ENCODE measurements around the gene CALHM1. TPM values are rescaled to one million over a fixed set of nuclear protein-coding genes. Genes with fewer than 3 reads are reported as not detected.
"Not testable (repeated sequence)": the region's sequence is repeated elsewhere in the genome, so short reads cannot be mapped to it uniquely, and the experiment has no call there.

The CALHM1 gene
- total and polyA plus RNA-seq, 4 donors = not detected

GRCh38 chr10:103490986-103491314, 32.2 kb upstream of the CALHM1 start:
- no peaks in the 10 kb centered on the region for H3K36me3 ChIP-seq (ENCODE audit: control insufficient read depth in 4 of 4, insufficient read depth in 4 of 4, low read length in 4 of 4)
- H3K27ac ChIP-seq (ENCODE audit: low read depth in 1 of 2, low read length in 1 of 2) = no peak overlapping the region
- no peak overlapping the region for H3K4me3 ChIP-seq
- DNase-seq = no peak
- WGBS, 2 donors = 100% methylated on average over 1 of the region's 1 CpG
- H3K9me3 ChIP-seq (ENCODE audit: control insufficient read depth in 4 of 4, insufficient read depth in 3 of 4, low read length in 3 of 4) = no peaks in the 10 kb centered on the region
- peaks cover 3 to 24% (median 21%) of the 10 kb centered on the region in 3 donors for H3K27me3 ChIP-seq (ENCODE audit: control insufficient read depth in 3 of 3, insufficient read depth in 3 of 3, low read length in 2 of 3)
- no peak for ATAC-seq (ENCODE audit: insufficient read depth, low FRiP score)
- H3K9ac ChIP-seq (ENCODE audit: insufficient read depth in 1 of 2, low read length in 2 of 2) = no peak overlapping the region
- no peak for TF ChIP-seq CTCF (IDR thresholded peaks at IDR 0.05; ENCODE audit: control extremely low read depth, extremely low read depth)
- H3K4me1 ChIP-seq (ENCODE audit: control insufficient read depth in 5 of 5, insufficient read depth in 5 of 5, low read length in 5 of 5) = peaks cover 0 to 12% (median 0%) of the 10 kb centered on the region in 5 donors

DNA sequence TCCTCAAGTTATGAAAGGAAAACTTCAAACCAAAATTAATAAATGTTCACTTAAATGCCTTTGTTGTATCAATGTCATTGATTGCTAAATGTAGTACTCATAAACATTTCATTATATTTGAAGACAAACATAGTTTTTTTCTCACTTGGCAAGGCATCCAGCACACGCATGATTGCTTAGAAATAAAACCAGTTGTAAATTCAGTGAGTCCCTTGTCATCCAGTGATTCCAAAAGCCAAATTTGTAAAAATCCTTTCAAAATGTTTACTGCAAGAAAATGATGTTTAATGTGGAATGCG, 28.7 kb upstream of the CALHM1 start:
- H3K9me3 ChIP-seq (ENCODE audit: control insufficient read depth in 4 of 4, insufficient read depth in 3 of 4, low read length in 3 of 4) = no peaks in the 10 kb centered on the region
- H3K9ac ChIP-seq (ENCODE audit: insufficient read depth in 1 of 2, low read length in 2 of 2) = no peak overlapping the region
- H3K4me1 ChIP-seq (ENCODE audit: control insufficient read depth in 5 of 5, insufficient read depth in 5 of 5, low read length in 5 of 5) = peaks cover 0 to 4% (median 0%) of the 10 kb centered on the region in 5 donors
- no peaks in the 10 kb centered on the region for H3K27me3 ChIP-seq (ENCODE audit: control insufficient read depth in 3 of 3, insufficient read depth in 3 of 3, low read length in 2 of 3)
- 90 to 91% methylated on average over 2 of the region's 2 CpGs for WGBS, 2 donors
- TF ChIP-seq CTCF (IDR thresholded peaks at IDR 0.05; ENCODE audit: control extremely low read depth, extremely low read depth) = no peak
- no peak overlapping the region for H3K27ac ChIP-seq (ENCODE audit: low read depth in 1 of 2, low read length in 1 of 2)
- no peak overlapping the region for H3K4me3 ChIP-seq
- ATAC-seq (ENCODE audit: insufficient read depth, low FRiP score) = no peak
- DNase-seq = no peak
- H3K36me3 ChIP-seq (ENCODE audit: control insufficient read depth in 4 of 4, insufficient read depth in 4 of 4, low read length in 4 of 4) = no peaks in the 10 kb centered on the region

DNA sequence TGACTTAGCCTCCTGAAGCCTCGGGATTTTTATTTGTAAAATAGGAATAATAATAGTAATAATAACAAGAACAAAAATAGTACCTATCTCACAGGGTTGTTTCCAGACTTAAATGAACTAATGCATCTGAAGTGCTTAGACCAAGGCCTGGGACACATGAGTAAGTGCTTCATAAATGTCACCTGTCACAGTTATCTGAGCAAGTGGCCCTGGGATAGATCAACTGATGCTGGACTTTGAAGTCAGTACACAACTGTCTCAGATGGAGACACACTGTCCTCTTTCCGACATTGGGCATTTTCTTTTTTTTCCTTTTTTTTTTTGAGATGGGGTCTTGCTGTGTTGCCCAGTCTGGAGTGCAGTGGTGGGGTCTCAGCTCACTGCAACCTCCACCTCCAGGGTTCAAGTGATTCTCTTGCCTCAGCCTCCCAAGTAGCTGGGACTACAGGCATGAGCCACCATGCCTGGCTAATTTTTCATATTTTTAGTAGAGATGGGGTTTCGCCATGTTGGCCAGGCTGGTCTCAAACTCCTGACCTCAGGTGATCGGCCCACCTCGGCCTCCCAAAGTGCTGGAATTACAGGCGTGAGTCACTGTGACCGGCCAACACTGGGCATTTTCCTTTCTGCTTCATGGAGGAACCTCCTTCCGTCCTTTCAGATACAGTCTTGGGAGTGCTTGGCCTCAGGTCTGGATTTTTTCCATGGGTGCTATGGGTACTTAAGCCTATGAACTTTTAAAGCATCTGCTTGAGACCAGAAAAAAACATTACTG, 28.1 kb upstream of the CALHM1 start:
- 89 to 90% methylated on average over 8 of the region's 8 CpGs for WGBS, 2 donors
- H3K4me1 ChIP-seq (ENCODE audit: control insufficient read depth in 5 of 5, insufficient read depth in 5 of 5, low read length in 5 of 5); H3K9me3 ChIP-seq (ENCODE audit: control insufficient read depth in 4 of 4, insufficient read depth in 3 of 4, low read length in 3 of 4); DNase-seq; ATAC-seq (ENCODE audit: insufficient read depth, low FRiP score); H3K27ac ChIP-seq (ENCODE audit: low read depth in 1 of 2, low read length in 1 of 2); H3K27me3 ChIP-seq (ENCODE audit: control insufficient read depth in 3 of 3, insufficient read depth in 3 of 3, low read length in 2 of 3); H3K9ac ChIP-seq (ENCODE audit: insufficient read depth in 1 of 2, low read length in 2 of 2); H3K36me3 ChIP-seq (ENCODE audit: control insufficient read depth in 4 of 4, insufficient read depth in 4 of 4, low read length in 4 of 4); H3K4me3 ChIP-seq: not testable (repeated sequence)

GRCh38 chr10:103481974-103482531, 23.4 kb upstream of the CALHM1 start:
- Histone ChIP-seq H3K27me3 (ENCODE audit: control insufficient read depth in 3 of 3, insufficient read depth in 3 of 3, low read length in 2 of 3) (no peaks in the 10 kb centered on the region), H3K9me3 (ENCODE audit: control insufficient read depth in 4 of 4, insufficient read depth in 3 of 4, low read length in 3 of 4) (no peaks in the 10 kb centered on the region), H3K4me3 (no peak overlapping the region), H3K9ac (ENCODE audit: insufficient read depth in 1 of 2, low read length in 2 of 2) (no peak overlapping the region), H3K4me1 (ENCODE audit: control insufficient read depth in 5 of 5, insufficient read depth in 5 of 5, low read length in 5 of 5) (no peaks in the 10 kb centered on the region), H3K36me3 (ENCODE audit: control insufficient read depth in 4 of 4, insufficient read depth in 4 of 4, low read length in 4 of 4) (no peaks in the 10 kb centered on the region), H3K27ac (ENCODE audit: low read depth in 1 of 2, low read length in 1 of 2) (no peak overlapping the region)
- no peak for ATAC-seq (ENCODE audit: insufficient read depth, low FRiP score)
- peak in 2 of 3 donors; percentile 54 to 59 for DNase-seq
- WGBS, 2 donors = 61 to 64% methylated on average over 12 of the region's 12 CpGs
- peak; percentile 51 for TF ChIP-seq CTCF (IDR thresholded peaks at IDR 0.05; ENCODE audit: control extremely low read depth, extremely low read depth)

Data from lung (tissue), 12 donors.